K562 (cell line): ENCODE data around the gene ANKRD33. TPM values are rescaled to one million over a fixed set of nuclear protein-coding genes. Genes with fewer than 3 reads are reported as not detected.

Experiments used
- ELF2 ChIP-seq: fragments of 250-450 bp; sonication (Bioruptor Pico); IDR thresholded peaks from 2 replicates; pipeline ENCODE4 v1.5.0; 2021; ENCODE audit warnings: mild to moderate bottlenecking
- GATAD2A ChIP-seq: fragments of 450-650 bp; IDR thresholded peaks from 2 replicates; pipeline ENCODE4 v1.6.1; 2017
- NCOR1 ChIP-seq: fragments of 450-650 bp; IDR thresholded peaks from 2 replicates; pipeline ENCODE4 v1.6.1; 2016; ENCODE audit warnings: mild to moderate bottlenecking, moderate library complexity
- POLR2AphosphoS2 ChIP-seq: IDR thresholded peaks from 2 replicates; pipeline ENCODE4 v1.6.1; 2012; ENCODE audit warnings: low read length, improper control_type of control experiment
- REST ChIP-seq, 2 experiments: fragments of 450-650 bp; formaldehyde crosslinking in 1 of 2; IDR thresholded peaks; 2 replicates each; pipeline versions ENCODE4 v1.4.0 to v1.6.1; 2014 to 2020; ENCODE audit warnings: mild to moderate bottlenecking in 2 of 2, borderline replicate concordance in 1 of 2, low read depth in 1 of 2
- SMAD2 ChIP-seq: fragments of 150-350 bp; IDR thresholded peaks from 2 replicates; pipeline ENCODE4 v1.6.1; 2014; ENCODE audit warnings: low read depth, mild to moderate bottlenecking, low read length
- ZFP30 ChIP-seq: fragments of 250-450 bp; sonication (Bioruptor Pico); IDR thresholded peaks from 2 replicates; pipeline ENCODE4 v1.8.0; 2022; ENCODE audit warnings: moderate library complexity, mild to moderate bottlenecking, inconsistent platforms, borderline replicate concordance
- ZNF143 ChIP-seq: sonication (generic); formaldehyde crosslinking; IDR thresholded peaks from 2 replicates; pipeline ENCODE4 v1.9.0; 2022; ENCODE audit warnings: mild to moderate bottlenecking, missing genetic modification reagents
- ZNF518B ChIP-seq: fragments of 250-450 bp; sonication (Bioruptor Pico); IDR thresholded peaks from 2 replicates; pipeline ENCODE4 v1.5.0; 2021; ENCODE audit warnings: mild to moderate bottlenecking, moderate library complexity
- ZNF584 ChIP-seq: fragments of 200-800 bp; sonication (Bioruptor generic); IDR thresholded peaks from 2 replicates; pipeline ENCODE4 v1.6.1; 2016; ENCODE audit warnings: low read depth, mild to moderate bottlenecking, missing genetic modification characterization, missing compliant biosample characterization
- ZNF609 ChIP-seq: sonication (generic); formaldehyde crosslinking; IDR thresholded peaks from 2 replicates; pipeline ENCODE4 v1.8.1; 2023; ENCODE audit warnings: missing genetic modification reagents, mild to moderate bottlenecking, borderline replicate concordance
- polyA plus RNA-seq, 8 experiments: library from polyadenylated mRNA; depleted of rRNA in 4 of 8; stranded (reverse) in 5 of 8; unstranded in 3 of 8; fragments of >200 nt; fragmentation: Nextera tagmentation in 2 of 8; fragmentation: Illumina TruSeq in 1 of 8; extraction: Ambion mirVana in 2 of 8; extraction: Trizol in 1 of 8; gene quantifications; 2 replicates each; pipeline versions ENCODE4 v1.2.1 to v1.2.3, GENCODE V29; 2011 to 2014; ENCODE audit warnings: inconsistent platforms in 1 of 8, missing spikeins in 1 of 8
- total RNA-seq, 7 experiments: library from RNA; depleted of rRNA in 6 of 7; stranded (reverse); fragments of >200 nt in 6 of 7; fragmentation: Illumina TruSeq in 2 of 7; extraction: Trizol in 2 of 7; gene quantifications; 2 replicates each; pipeline versions ENCODE4 v1.2.1 to v1.2.3, GENCODE V29; 2011 to 2021; ENCODE audit warnings: low replicate concordance in 1 of 7

The ANKRD33 gene
- total and polyA plus RNA-seq, 9 of the 15 experiments (the other 6 are each of a cell fraction or from before 2014, with no cell fraction given): 0.04 to 0.11 (median 0.07) TPM; not detected in 4

GRCh38 chr12:51926064-51926632 lies 38.2 kb downstream of the ANKRD33 start (continued):
- TF ChIP-seq REST (IDR thresholded peaks at IDR 0.05; ENCODE audit: borderline replicate concordance) (no peak), REST (CRISPR knock-in tag; IDR thresholded peaks at IDR 0.05; ENCODE audit: low read depth) (no peak), NCOR1 (no peak; the same call in 1 of the 2 replicates), ELF2 (CRISPR knock-in tag) (no peak), POLR2AphosphoS2 (no peak), ZNF584 (CRISPR knock-in tag) (peak; percentile 66; the same call in 1 of the 2 replicates), ZNF518B (CRISPR knock-in tag) (no peak), ZNF609 (CRISPR knock-in tag) (no peak), ZFP30 (CRISPR knock-in tag) (no peak), SMAD2 (no peak), ZNF143 (CRISPR knock-in tag) (peak; percentile 60), GATAD2A (peak; percentile 18; the same call in 1 of the 2 replicates)
